HepG2 (cell line): ENCODE results near the gene PPFIA4. TPM values are rescaled to one million over a fixed set of nuclear protein-coding genes. Genes with fewer than 3 reads are reported as not detected.

Experiments used
- ATAC-seq: fragments of 200-7000 bp; cut with Tn5 transposase; 3 replicates; pipeline ENCODE4 v1.9.1; 2020; ENCODE audit warnings: mild to moderate bottlenecking, moderate library complexity
- BruUV-seq: library from RNA; stranded (reverse); fragments of 400-500 nt; replicated peaks from 2 replicates; lab custom pipeline; 2021; lab: Mats Ljungman, UMichigan
- CTCF ChIA-PET: fragments of 300-600 bp; formaldehyde crosslinking; extraction: SDS; loops from one replicate; lab custom pipeline; 2021; ENCODE audit warnings: low total read pairs, inconsistent platforms, low intra/inter-chr PET ratio; lab: Yijun Ruan, JAX
- POLR2A ChIA-PET: fragments of 350-600 bp; sonication (Branson Sonifier 250); formaldehyde crosslinking; loops from one replicate; lab custom pipeline; 2020; ENCODE audit warnings: antibody characterized with exemption, inconsistent platforms; lab: Yijun Ruan, JAX
- DNase-seq: peaks from one replicate; pipeline ENCODE4 v3.0.0-alpha.2; 2015; ENCODE audit warnings: low spot score
- FAIRE-seq: peaks from 3 replicates; lab custom pipeline; 2011; peaks lifted over from hg19 to GRCh38; lab: Jason Lieb, UNC
- H2AFZ ChIP-seq: one replicate; pipeline ENCODE4 v1.6.1; 2011; ENCODE audit warnings: low read length, inconsistent platforms
- H3K27ac ChIP-seq: fragments of 300-600 bp; 3 replicates; pipeline ENCODE4 v1.8.0; 2011; ENCODE audit warnings: mixed run types, mild to moderate bottlenecking, mixed read lengths, low read length, inconsistent platforms; ENCODE audit not compliant: insufficient read depth; ENCODE audit errors: extremely low read length
- H3K27me3 ChIP-seq, 2 experiments: fragments of 200-600 bp in 1 of 2; 2 replicates in 1 of 2; 3 replicates in 1 of 2; pipeline versions ENCODE4 v1.6.0 to v1.8.0; 2011; ENCODE audit warnings: low read length in 2 of 2, mild to moderate bottlenecking in 2 of 2, moderate library complexity in 2 of 2, inconsistent platforms in 1 of 2; ENCODE audit not compliant: insufficient read depth in 2 of 2, control insufficient read depth in 1 of 2
- H3K36me3 ChIP-seq, 2 experiments: fragments of 200-600 bp in 1 of 2; replicated peaks in 1 of 2; 2 replicates in 1 of 2; 3 replicates in 1 of 2; pipeline versions ENCODE4 v1.5.1 to v1.8.0; 2011; ENCODE audit warnings: low read length in 2 of 2, inconsistent platforms in 1 of 2; ENCODE audit not compliant: insufficient read depth in 2 of 2, control insufficient read depth in 1 of 2
- H3K4me1 ChIP-seq: 2 replicates; pipeline ENCODE4 v1.5.1; 2012; ENCODE audit warnings: low read length, inconsistent platforms; ENCODE audit not compliant: insufficient read depth
- H3K4me2 ChIP-seq: 2 replicates; pipeline ENCODE4 v1.6.0; 2011; ENCODE audit warnings: low read depth, low read length, inconsistent platforms
- H3K4me3 ChIP-seq, 3 experiments: fragments of 200-600 bp in 1 of 3; sonication (generic), shearing (Covaris generic) in 1 of 3; replicated peaks in 1 of 3; 2 replicates each; pipeline ENCODE4 v1.5.1; 2011 to 2016; ENCODE audit warnings: low read length in 3 of 3, inconsistent platforms in 2 of 3, low read depth in 2 of 3, mild to moderate bottlenecking in 2 of 3, control low read depth in 1 of 3, mixed read lengths in 1 of 3; ENCODE audit not compliant: insufficient read depth in 1 of 3
- H3K79me2 ChIP-seq: one replicate; pipeline ENCODE4 v1.6.1; 2011; ENCODE audit warnings: low read length, inconsistent platforms; ENCODE audit not compliant: insufficient read depth
- H3K9ac ChIP-seq: 2 replicates; pipeline ENCODE4 v1.6.0; 2011; ENCODE audit warnings: mild to moderate bottlenecking, low read depth, low read length, inconsistent platforms; ENCODE audit not compliant: insufficient read depth
- H3K9me3 ChIP-seq: 2 replicates; pipeline ENCODE4 v1.5.1; 2012; ENCODE audit warnings: mild to moderate bottlenecking, low read length
- H4K20me1 ChIP-seq: 2 replicates; pipeline ENCODE4 v1.6.0; 2011; ENCODE audit warnings: inconsistent platforms, mild to moderate bottlenecking, low read length, moderate library complexity; ENCODE audit not compliant: insufficient read depth
- AHR ChIP-seq: IDR thresholded peaks from 2 replicates; pipeline ENCODE4 v1.6.1; 2018; ENCODE audit warnings: missing genetic modification reagents, missing compliant biosample characterization
- ATAD3A ChIP-seq: sonication (generic); formaldehyde crosslinking; IDR thresholded peaks from 2 replicates; pipeline ENCODE4 v1.4.0; 2020; ENCODE audit warnings: missing genetic modification reagents
- HMGA1 ChIP-seq: sonication (generic); formaldehyde crosslinking; conservative IDR thresholded peaks from 2 replicates; pipeline ENCODE4 v1.4.0; 2020; ENCODE audit warnings: missing genetic modification reagents
- MAF1 ChIP-seq: sonication (generic); formaldehyde crosslinking; IDR thresholded peaks from 2 replicates; pipeline ENCODE4 v1.5.0; 2020; ENCODE audit warnings: missing genetic modification reagents, borderline replicate concordance
- MAFG ChIP-seq: sonication (generic); formaldehyde crosslinking; IDR thresholded peaks from 2 replicates; pipeline ENCODE4 v1.5.1; 2020; ENCODE audit warnings: mild to moderate bottlenecking, missing genetic modification reagents
- MIXL1 ChIP-seq: IDR thresholded peaks from 2 replicates; pipeline ENCODE4 v1.6.1; 2016
- MLLT10 ChIP-seq: sonication (generic); formaldehyde crosslinking; IDR thresholded peaks from 2 replicates; pipeline ENCODE4 v1.4.0; 2020; ENCODE audit warnings: missing genetic modification reagents
- PTBP1 ChIP-seq: fragments of 200-400 bp; formaldehyde crosslinking; IDR thresholded peaks from 2 replicates; pipeline ENCODE4 v1.6.1; 2018; ENCODE audit warnings: low read length, low read depth; ENCODE audit not compliant: poor library complexity, severe bottlenecking
- REL ChIP-seq: sonication (generic); formaldehyde crosslinking; conservative IDR thresholded peaks from 2 replicates; pipeline ENCODE4 v1.8.0; 2022; ENCODE audit warnings: mild to moderate bottlenecking, missing genetic modification reagents, moderate library complexity
- U2AF1 ChIP-seq: fragments of 200-400 bp; formaldehyde crosslinking; optimal IDR thresholded peaks from 2 replicates; pipeline ENCODE3; 2017; ENCODE audit warnings: mild to moderate bottlenecking, low read depth, low read length
- ZBTB1 ChIP-seq: sonication (generic); formaldehyde crosslinking; IDR thresholded peaks from 2 replicates; pipeline ENCODE4 v1.4.0; 2020; ENCODE audit warnings: missing genetic modification reagents, borderline replicate concordance
- ZNF530 ChIP-seq: sonication (generic); formaldehyde crosslinking; IDR thresholded peaks from 2 replicates; pipeline ENCODE4 v1.5.0; 2020; ENCODE audit warnings: low read depth, mild to moderate bottlenecking, missing genetic modification reagents
- WGBS: methylation state at CpG from one replicate; pipeline ENCODE4 v1.1.6; 2017; ENCODE audit warnings: low lambda C conversion rate; 5-methylcytosine and 5-hydroxymethylcytosine counted together
- in situ Hi-C: cut with HindIII; loops from 2 replicates; pipeline ENCODE4 v1.10.0; 2017; ENCODE audit warnings: low pct_unique_long_range_greater_than_20kb; ENCODE audit not compliant: extremely low pct_ligation_motif_present
- intact Hi-C: fragments of 100-400 bp; cut with micrococcal nuclease; formaldehyde crosslinking; loops from one replicate; pipeline ENCODE4 v1.10.0; 2022; ENCODE audit not compliant: unreplicated experiment
- polyA plus RNA-seq, 8 experiments: library from polyadenylated mRNA; depleted of rRNA in 3 of 8; stranded (reverse) in 7 of 8; unstranded in 1 of 8; fragments of >200 nt; fragmentation: Illumina TruSeq in 4 of 8; extraction: Trizol in 4 of 8; gene quantifications; 2 replicates each; pipeline versions ENCODE4 v1.2.1 to v1.2.3, GENCODE V29; 2011 to 2016; ENCODE audit warnings: low read depth in 4 of 8, missing spikeins in 1 of 8, mixed read lengths in 1 of 8; ENCODE audit not compliant: insufficient read depth in 1 of 8
- total RNA-seq, 5 experiments: library from RNA; depleted of rRNA; stranded (reverse); fragments of >200 nt; fragmentation: Illumina TruSeq; extraction: Trizol; gene quantifications; 2 replicates each; pipeline ENCODE4 v1.2.3, GENCODE V29; 2016; ENCODE audit warnings: low read depth in 1 of 5
- TF ChIP-seq, protein P1 (sequence below): sonication (generic); formaldehyde crosslinking; IDR thresholded peaks from 2 replicates; pipeline ENCODE4 v1.4.0; 2020; ENCODE audit warnings: missing genetic modification reagents, low read depth, mild to moderate bottlenecking, borderline replicate concordance
- TF ChIP-seq, protein P2 (sequence below): IDR thresholded peaks from 2 replicates; pipeline ENCODE4 v1.6.1; 2016; ENCODE audit warnings: missing genetic modification reagents, missing compliant biosample characterization
- TF ChIP-seq, protein P3 (sequence below): sonication (generic); formaldehyde crosslinking; conservative IDR thresholded peaks from 2 replicates; pipeline ENCODE4 v1.8.0; 2022; ENCODE audit warnings: missing genetic modification reagents

The PPFIA4 gene
- total and polyA plus RNA-seq, 2 of the 13 experiments (the other 11 are each of a cell fraction or from before 2014, with no cell fraction given) = 6.4 TPM; not detected in 1

DNA sequence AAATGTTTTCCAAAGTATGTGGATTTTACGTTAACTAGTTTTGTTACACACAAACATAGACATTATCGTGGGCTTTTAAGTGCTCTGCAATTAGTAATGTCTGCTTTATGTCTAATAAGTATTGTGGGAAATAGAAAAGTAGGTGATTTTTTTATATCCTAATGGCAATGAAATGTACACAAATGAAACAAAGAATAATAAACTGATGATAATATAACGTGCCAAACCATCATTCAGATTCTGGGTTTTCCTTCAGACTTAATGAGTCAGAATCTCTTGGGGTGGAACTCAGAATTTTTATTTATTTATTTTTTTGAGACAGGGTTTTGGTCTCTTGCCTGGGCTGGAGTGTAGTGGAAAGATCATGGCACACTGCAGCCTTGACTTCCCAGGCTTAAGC, 17.1 kb upstream of the PPFIA4 start:
- FAIRE-seq (no peak), DNase-seq (no peak)
- WGBS = 98% methylated on average over 3 of the region's 3 CpGs
- Histone ChIP-seq H3K4me2 (no peak overlapping the region; the same call in 1 of the 2 replicates), H4K20me1 (no peaks in the 10 kb centered on the region), H3K9ac (peak overlapping the region; percentile 96; the same call in 1 of the 2 replicates), H3K27ac (no peak overlapping the region), H3K9me3 (no peaks in the 10 kb centered on the region), H2AFZ (no peak overlapping the region), H3K36me3 (peaks cover 5 to 35% of the 10 kb centered on the region in 2 experiments), H3K79me2 (peaks cover 36% of the 10 kb centered on the region), H3K4me3 (peak overlapping the region in 2 of 3 experiments; percentile 3 to 96; a peak in 1 of 6 replicates), H3K4me1 (peaks cover 25% of the 10 kb centered on the region), H3K27me3 (no peaks in the 10 kb centered on the region; a peak in 1 of 5 replicates)
- ChIA-PET CTCF (no interaction called here), POLR2A (no interaction called here)
- no TSS peak for BruUV-seq
- in situ Hi-C loops = no loop called here
- intact Hi-C loops = loop anchor here (10.0 kb wide), 1 partner anchor 664 kb away; the partner anchor contains the start of genes PPP1R12B and UBE2T
- TF ChIP-seq ZNF530 (CRISPR knock-in tag) (no peak), MLLT10 (CRISPR knock-in tag) (no peak)
- TF ChIP-seq, protein P1, sequence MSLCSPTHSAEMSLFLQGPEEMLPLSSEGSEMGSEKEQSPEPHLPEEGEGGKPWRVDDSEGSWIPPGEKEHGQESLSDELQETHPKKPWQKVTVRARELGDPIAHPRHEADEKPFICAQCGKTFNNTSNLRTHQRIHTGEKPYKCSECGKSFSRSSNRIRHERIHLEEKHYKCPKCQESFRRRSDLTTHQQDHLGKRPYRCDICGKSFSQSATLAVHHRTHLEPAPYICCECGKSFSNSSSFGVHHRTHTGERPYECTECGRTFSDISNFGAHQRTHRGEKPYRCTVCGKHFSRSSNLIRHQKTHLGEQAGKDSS (CRISPR knock-in tag) = no peak
- TF ChIP-seq, all 625 proteins: peak for 0
- no peak for ATAC-seq

DNA sequence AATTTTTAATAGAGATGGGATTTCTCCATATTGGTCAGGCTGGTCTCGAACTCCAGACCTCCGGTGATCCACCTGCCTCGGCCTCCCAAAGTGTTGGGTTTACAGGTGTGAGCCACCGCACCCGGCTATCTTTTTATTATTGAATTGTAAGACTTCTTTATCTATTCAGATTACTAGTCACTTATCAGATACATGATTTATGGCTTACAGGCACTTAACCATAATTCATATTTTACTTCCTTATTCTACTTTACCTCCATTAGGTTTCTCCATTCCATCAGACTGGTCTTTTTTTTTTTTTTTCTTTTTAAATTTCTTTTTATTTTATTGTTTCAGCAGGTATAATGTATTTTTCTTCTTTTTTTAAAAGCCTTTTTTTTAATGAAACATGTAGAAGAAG, 14.7 kb upstream of the PPFIA4 start:
- H3K27me3 ChIP-seq = no peaks in the 10 kb centered on the region; a peak in 1 of 5 replicates
- no peak overlapping the region for H3K4me3 ChIP-seq
- DNase-seq (no peak), FAIRE-seq (no peak), ATAC-seq (no peak)
- no peaks in the 10 kb centered on the region for H4K20me1 ChIP-seq
- 97% methylated on average over 5 of the region's 5 CpGs for WGBS
- H3K9ac ChIP-seq = no peak overlapping the region
- in situ Hi-C loops = no loop called here
- H3K36me3 ChIP-seq = peaks cover 16 to 59% of the 10 kb centered on the region in 2 experiments
- peaks cover 39% of the 10 kb centered on the region for H3K79me2 ChIP-seq
- no TSS peak for BruUV-seq
- H3K9me3 ChIP-seq = no peaks in the 10 kb centered on the region
- intact Hi-C loops = no loop called here
- H3K4me2 ChIP-seq = no peak overlapping the region
- POLR2A ChIA-PET = no interaction called here
- peaks cover 14% of the 10 kb centered on the region for H3K4me1 ChIP-seq
- no peak overlapping the region for H2AFZ ChIP-seq
- CTCF ChIA-PET = no interaction called here
- H3K27ac ChIP-seq = no peak overlapping the region
- TF ChIP-seq, protein P2, sequence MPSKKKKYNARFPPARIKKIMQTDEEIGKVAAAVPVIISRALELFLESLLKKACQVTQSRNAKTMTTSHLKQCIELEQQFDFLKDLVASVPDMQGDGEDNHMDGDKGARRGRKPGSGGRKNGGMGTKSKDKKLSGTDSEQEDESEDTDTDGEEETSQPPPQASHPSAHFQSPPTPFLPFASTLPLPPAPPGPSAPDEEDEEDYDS (CRISPR knock-in tag) = no peak
- TF ChIP-seq MIXL1 = no peak
- TF ChIP-seq MAFG (CRISPR knock-in tag) = no peak
- no peak for TF ChIP-seq AHR (CRISPR knock-in tag)
- TF ChIP-seq HMGA1 (CRISPR knock-in tag) = no peak
- TF ChIP-seq, protein P3, sequence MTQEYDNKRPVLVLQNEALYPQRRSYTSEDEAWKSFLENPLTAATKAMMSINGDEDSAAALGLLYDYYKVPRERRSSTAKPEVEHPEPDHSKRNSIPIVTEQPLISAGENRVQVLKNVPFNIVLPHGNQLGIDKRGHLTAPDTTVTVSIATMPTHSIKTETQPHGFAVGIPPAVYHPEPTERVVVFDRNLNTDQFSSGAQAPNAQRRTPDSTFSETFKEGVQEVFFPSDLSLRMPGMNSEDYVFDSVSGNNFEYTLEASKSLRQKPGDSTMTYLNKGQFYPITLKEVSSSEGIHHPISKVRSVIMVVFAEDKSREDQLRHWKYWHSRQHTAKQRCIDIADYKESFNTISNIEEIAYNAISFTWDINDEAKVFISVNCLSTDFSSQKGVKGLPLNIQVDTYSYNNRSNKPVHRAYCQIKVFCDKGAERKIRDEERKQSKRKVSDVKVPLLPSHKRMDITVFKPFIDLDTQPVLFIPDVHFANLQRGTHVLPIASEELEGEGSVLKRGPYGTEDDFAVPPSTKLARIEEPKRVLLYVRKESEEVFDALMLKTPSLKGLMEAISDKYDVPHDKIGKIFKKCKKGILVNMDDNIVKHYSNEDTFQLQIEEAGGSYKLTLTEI = no peak
- no peak for TF ChIP-seq U2AF1
- no peak for TF ChIP-seq PTBP1
- TF ChIP-seq MAF1 (CRISPR knock-in tag) = no peak
- TF ChIP-seq ATAD3A = no peak
- TF ChIP-seq ZBTB1 (CRISPR knock-in tag) = no peak
- no peak for TF ChIP-seq REL
